Measurements from ENCODE around the gene SAMD11. TPM values are rescaled to one million over a fixed set of nuclear protein-coding genes. Genes with fewer than 3 reads are reported as not detected.
A peak's percentile ranks its signal among the peaks of the same experiment; 100 is the strongest.

The SAMD11 gene
- total and polyA plus RNA-seq, 2 of the 13 experiments (the other 11 are each of a cell fraction or from before 2014, with no cell fraction given): 0.11 TPM; not detected in 1

DNA sequence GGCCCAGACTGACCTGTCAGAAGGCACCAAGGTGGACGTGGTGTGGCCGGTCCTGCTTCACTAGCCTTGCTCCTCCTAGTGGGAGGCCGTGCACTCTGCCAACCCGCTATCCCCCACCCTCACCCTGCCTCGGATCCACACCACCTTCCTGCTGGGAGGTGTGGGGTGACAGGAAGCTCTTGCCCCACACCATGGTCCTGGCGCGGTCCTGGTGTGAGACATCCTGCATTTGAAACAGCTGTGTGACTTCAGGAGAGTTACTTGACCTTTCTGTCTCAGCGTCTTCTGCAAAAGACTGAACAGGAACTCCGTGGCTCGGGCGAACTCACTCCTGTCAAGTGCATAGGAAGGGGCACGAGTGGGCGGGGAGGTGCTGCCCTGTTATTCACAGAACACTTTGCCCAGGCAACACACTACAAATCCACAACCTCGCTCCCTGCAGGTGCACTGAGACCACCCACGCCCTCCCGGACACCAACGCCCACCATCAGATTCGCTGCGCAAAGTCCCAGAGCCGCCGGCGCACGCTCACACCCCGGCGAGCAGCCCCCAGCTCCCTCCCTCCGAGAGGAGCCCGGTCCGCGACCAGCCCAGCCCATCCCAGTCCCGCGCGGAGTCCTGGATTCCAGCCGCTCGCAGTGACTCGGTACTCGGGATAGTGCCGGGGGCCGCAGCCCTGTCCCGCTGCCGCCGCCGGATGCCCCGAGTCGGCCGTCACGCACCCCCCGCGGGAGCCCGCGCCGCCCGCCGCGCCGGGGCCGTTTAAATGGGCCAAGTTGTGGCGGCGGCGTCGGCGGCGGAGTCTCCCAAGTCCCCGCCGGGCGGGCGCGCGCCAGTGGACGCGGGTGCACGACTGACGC, at the start of gene SAMD11 (continued):
- TF ChIP-seq, protein P1, sequence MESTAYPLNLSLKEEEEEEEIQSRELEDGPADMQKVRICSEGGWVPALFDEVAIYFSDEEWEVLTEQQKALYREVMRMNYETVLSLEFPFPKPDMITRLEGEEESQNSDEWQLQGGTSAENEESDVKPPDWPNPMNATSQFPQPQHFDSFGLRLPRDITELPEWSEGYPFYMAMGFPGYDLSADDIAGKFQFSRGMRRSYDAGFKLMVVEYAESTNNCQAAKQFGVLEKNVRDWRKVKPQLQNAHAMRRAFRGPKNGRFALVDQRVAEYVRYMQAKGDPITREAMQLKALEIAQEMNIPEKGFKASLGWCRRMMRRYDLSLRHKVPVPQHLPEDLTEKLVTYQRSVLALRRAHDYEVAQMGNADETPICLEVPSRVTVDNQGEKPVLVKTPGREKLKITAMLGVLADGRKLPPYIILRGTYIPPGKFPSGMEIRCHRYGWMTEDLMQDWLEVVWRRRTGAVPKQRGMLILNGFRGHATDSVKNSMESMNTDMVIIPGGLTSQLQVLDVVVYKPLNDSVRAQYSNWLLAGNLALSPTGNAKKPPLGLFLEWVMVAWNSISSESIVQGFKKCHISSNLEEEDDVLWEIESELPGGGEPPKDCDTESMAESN (CRISPR knock-in tag; conservative IDR thresholded peaks at IDR 0.05): no peak
- TF ChIP-seq, protein P2, sequence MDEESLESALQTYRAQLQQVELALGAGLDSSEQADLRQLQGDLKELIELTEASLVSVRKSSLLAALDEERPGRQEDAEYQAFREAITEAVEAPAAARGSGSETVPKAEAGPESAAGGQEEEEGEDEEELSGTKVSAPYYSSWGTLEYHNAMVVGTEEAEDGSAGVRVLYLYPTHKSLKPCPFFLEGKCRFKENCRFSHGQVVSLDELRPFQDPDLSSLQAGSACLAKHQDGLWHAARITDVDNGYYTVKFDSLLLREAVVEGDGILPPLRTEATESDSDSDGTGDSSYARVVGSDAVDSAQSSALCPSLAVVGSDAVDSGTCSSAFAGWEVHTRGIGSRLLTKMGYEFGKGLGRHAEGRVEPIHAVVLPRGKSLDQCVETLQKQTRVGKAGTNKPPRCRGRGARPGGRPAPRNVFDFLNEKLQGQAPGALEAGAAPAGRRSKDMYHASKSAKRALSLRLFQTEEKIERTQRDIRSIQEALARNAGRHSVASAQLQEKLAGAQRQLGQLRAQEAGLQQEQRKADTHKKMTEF (CRISPR knock-in tag; IDR thresholded peaks at IDR 0.05): no peak
- no peak for TF ChIP-seq ZSCAN30 (CRISPR knock-in tag; IDR thresholded peaks at IDR 0.05)
- TF ChIP-seq FOXP1 (IDR thresholded peaks at IDR 0.05): no peak
- TF ChIP-seq FOXP1 (CRISPR knock-in tag; IDR thresholded peaks at IDR 0.05): no peak
- no peak for TF ChIP-seq ZNF672 (CRISPR knock-in tag; IDR thresholded peaks at IDR 0.05)
- TF ChIP-seq, protein P3, sequence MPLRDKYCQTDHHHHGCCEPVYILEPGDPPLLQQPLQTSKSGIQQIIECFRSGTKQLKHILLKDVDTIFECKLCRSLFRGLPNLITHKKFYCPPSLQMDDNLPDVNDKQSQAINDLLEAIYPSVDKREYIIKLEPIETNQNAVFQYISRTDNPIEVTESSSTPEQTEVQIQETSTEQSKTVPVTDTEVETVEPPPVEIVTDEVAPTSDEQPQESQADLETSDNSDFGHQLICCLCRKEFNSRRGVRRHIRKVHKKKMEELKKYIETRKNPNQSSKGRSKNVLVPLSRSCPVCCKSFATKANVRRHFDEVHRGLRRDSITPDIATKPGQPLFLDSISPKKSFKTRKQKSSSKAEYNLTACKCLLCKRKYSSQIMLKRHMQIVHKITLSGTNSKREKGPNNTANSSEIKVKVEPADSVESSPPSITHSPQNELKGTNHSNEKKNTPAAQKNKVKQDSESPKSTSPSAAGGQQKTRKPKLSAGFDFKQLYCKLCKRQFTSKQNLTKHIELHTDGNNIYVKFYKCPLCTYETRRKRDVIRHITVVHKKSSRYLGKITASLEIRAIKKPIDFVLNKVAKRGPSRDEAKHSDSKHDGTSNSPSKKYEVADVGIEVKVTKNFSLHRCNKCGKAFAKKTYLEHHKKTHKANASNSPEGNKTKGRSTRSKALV (CRISPR knock-in tag; IDR thresholded peaks at IDR 0.05): no peak
- TF ChIP-seq, protein P4, sequence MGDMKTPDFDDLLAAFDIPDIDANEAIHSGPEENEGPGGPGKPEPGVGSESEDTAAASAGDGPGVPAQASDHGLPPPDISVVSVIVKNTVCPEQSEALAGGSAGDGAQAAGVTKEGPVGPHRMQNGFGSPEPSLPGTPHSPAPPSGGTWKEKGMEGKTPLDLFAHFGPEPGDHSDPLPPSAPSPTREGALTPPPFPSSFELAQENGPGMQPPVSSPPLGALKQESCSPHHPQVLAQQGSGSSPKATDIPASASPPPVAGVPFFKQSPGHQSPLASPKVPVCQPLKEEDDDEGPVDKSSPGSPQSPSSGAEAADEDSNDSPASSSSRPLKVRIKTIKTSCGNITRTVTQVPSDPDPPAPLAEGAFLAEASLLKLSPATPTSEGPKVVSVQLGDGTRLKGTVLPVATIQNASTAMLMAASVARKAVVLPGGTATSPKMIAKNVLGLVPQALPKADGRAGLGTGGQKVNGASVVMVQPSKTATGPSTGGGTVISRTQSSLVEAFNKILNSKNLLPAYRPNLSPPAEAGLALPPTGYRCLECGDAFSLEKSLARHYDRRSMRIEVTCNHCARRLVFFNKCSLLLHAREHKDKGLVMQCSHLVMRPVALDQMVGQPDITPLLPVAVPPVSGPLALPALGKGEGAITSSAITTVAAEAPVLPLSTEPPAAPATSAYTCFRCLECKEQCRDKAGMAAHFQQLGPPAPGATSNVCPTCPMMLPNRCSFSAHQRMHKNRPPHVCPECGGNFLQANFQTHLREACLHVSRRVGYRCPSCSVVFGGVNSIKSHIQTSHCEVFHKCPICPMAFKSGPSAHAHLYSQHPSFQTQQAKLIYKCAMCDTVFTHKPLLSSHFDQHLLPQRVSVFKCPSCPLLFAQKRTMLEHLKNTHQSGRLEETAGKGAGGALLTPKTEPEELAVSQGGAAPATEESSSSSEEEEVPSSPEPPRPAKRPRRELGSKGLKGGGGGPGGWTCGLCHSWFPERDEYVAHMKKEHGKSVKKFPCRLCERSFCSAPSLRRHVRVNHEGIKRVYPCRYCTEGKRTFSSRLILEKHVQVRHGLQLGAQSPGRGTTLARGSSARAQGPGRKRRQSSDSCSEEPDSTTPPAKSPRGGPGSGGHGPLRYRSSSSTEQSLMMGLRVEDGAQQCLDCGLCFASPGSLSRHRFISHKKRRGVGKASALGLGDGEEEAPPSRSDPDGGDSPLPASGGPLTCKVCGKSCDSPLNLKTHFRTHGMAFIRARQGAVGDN (CRISPR knock-in tag; IDR thresholded peaks at IDR 0.05): no peak; the same call in 1 of the 2 replicates
- no peak for TF ChIP-seq ZNF772 (CRISPR knock-in tag; IDR thresholded peaks at IDR 0.05)
- TF ChIP-seq TCF7 (IDR thresholded peaks at IDR 0.05; ENCODE audit: low read depth): no peak
- no peak for TF ChIP-seq ZNF264 (CRISPR knock-in tag; IDR thresholded peaks at IDR 0.05)
- TF ChIP-seq ZKSCAN1 (IDR thresholded peaks at IDR 0.05; ENCODE audit: low read length): peak; percentile 23; the same call in 1 of the 2 replicates
- TF ChIP-seq, protein P5, sequence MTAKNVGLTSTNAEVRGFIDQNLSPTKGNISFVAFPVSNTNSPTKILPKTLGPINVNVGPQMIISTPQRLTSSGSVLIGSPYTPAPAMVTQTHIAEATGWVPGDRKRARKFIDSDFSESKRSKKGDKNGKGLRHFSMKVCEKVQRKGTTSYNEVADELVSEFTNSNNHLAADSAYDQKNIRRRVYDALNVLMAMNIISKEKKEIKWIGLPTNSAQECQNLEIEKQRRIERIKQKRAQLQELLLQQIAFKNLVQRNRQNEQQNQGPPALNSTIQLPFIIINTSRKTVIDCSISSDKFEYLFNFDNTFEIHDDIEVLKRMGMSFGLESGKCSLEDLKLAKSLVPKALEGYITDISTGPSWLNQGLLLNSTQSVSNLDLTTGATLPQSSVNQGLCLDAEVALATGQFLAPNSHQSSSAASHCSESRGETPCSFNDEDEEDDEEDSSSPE (CRISPR knock-in tag; IDR thresholded peaks at IDR 0.05): peak; percentile 37; the same call in 1 of the 2 replicates
- TF ChIP-seq ZBTB7A (CRISPR knock-in tag; IDR thresholded peaks at IDR 0.05): no peak
- TF ChIP-seq ZSCAN20 (CRISPR knock-in tag; IDR thresholded peaks at IDR 0.05; ENCODE audit: borderline replicate concordance): no peak

Measured in HepG2 (cell line).